Left renal cortex interstitium (tissue), 4 donors: ENCODE results near the gene PRKCB. TPM values are rescaled to one million over a fixed set of nuclear protein-coding genes. Genes with fewer than 3 reads are reported as not detected.

Experiments used
- DNase-seq, 4 donors: peaks; one replicate each; pipeline ENCODE4 v3.0.0-alpha.2; 2013; ENCODE audit warnings: low read depth in 4 of 4, low spot score in 2 of 4, missing footprints in 1 of 4
- polyA plus RNA-seq, 4 donors: library from polyadenylated mRNA; unstranded; fragments of 120-200 nt; gene quantifications; one replicate each; pipeline ENCODE4 v1.2.1, GENCODE V29; 2013; ENCODE audit not compliant: insufficient read length in 4 of 4

Gene PRKCB
- polyA plus RNA-seq, 4 donors: 3.8 to 5.1 (median 4.7) TPM

GRCh38 chr16:24262816-24263215 lies 427.0 kb downstream of the PRKCB start:
- DNase-seq: no peak

Other genes starting within 250 kb of the PRKCB start
- gene NDUFAB1, start 239.7 kb upstream of the PRKCB start, polyA plus RNA-seq: 100 to 1,000 TPM in 2 of 4 donors, 10 to 100 TPM in 2; 88.4 to 106 (median 98.1) TPM
- gene PALB2, start 194.7 kb upstream of the PRKCB start, polyA plus RNA-seq: 10 to 100 TPM; 17.5 to 22.3 (median 20.4) TPM
- gene DCTN5, start 194.5 kb upstream of the PRKCB start, polyA plus RNA-seq: 10 to 100 TPM; 55.9 to 71.1 (median 64.8) TPM
- 10 to 100 TPM; 24.4 to 29.9 (median 26.1) TPM for gene PLK1, start 157.1 kb upstream of the PRKCB start, polyA plus RNA-seq
- 1 to 10 TPM in 1 of 4 donors, under 1 TPM in 3; 0.51 to 1.1 (median 0.77) TPM for gene ERN2, start 122.8 kb upstream of the PRKCB start, polyA plus RNA-seq
- gene CHP2, start 81.0 kb upstream of the PRKCB start, polyA plus RNA-seq: 1 to 10 TPM in 2 of 4 donors, under 1 TPM in 2; 0.56 to 1.8 (median 1.2) TPM